Activated CD8-positive, alpha-beta T cell treated with anti-CD3 and anti-CD28 coated beads, Interleukin-2, amount 10 ng/mL, durations not matched to agents 7 days and 5 days (primary cell): ENCODE measurements around the gene APOC3. TPM values are rescaled to one million over a fixed set of nuclear protein-coding genes. Genes with fewer than 3 reads are reported as not detected.

Experiments used
- ATAC-seq: fragments of 150-1000 bp; cut with Tn5 transposase; one replicate; pipeline ENCODE4 v1.10.0; 2021; ENCODE audit warnings: moderate library complexity
- CTCF ChIA-PET: fragments of 350-600 bp; sonication (Branson Sonifier 250); formaldehyde crosslinking; loops from one replicate; lab custom pipeline; 2021; ENCODE audit warnings: antibody characterized with exemption; lab: Charles Lee
- POLR2A ChIA-PET: fragments of 350-600 bp; sonication (Branson Sonifier 250); formaldehyde crosslinking; loops from one replicate; lab custom pipeline; 2021; ENCODE audit warnings: antibody characterized with exemption; lab: Charles Lee
- DNase-seq: peaks from one replicate; pipeline ENCODE4 v3.0.0-alpha.2; 2020
- H3K27ac Mint-ChIP-seq: one replicate; pipeline ENCODE4 v1.8.0; 2021; ENCODE audit warnings: mild to moderate bottlenecking, mixed read lengths
- H3K27me3 Mint-ChIP-seq: one replicate; pipeline ENCODE4 v1.8.0; 2021; ENCODE audit warnings: low read depth, mixed read lengths
- H3K36me3 Mint-ChIP-seq: one replicate; pipeline ENCODE4 v1.8.0; 2021; ENCODE audit warnings: low read depth, mixed read lengths
- H3K4me1 Mint-ChIP-seq: one replicate; pipeline ENCODE4 v1.8.0; 2021; ENCODE audit warnings: low read depth, mixed read lengths
- H3K4me3 Mint-ChIP-seq: one replicate; pipeline ENCODE4 v1.8.0; 2021; ENCODE audit warnings: mild to moderate bottlenecking, mixed read lengths
- H3K9me3 Mint-ChIP-seq: one replicate; pipeline ENCODE4 v1.8.0; 2022; ENCODE audit warnings: mixed read lengths; ENCODE audit not compliant: insufficient read depth
- total RNA-seq, 2 experiments: library from RNA; stranded (reverse); gene quantifications; one replicate each; pipeline ENCODE4 v1.2.3, GENCODE V29; 2021

The APOC3 gene
- total RNA-seq, 2 experiments from 2014 or later = not detected

DNA sequence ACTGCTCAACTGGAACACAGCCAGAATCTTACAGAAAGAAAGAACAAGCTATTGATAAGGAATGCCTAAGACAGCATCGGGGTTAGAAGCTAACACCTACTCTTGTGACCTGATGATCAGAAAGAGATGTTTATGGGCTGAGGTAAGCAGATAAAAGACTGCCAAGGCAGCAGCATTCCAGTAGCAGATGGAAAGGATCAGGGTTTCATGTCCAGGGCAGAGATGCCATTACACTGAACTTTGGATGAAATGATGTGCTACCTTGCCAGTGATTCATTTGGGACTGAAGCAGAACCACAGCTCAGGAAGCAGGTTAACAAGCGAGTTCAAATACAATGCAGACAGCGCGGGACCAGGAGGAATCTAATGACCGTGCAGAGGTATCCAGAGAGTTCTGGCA lies 34.8 kb downstream of the APOC3 start:
- ChIA-PET CTCF (interaction anchor here (0.8 to 1.5 kb wide), 3 partner anchors 11 to 242 kb away, joined by 3 to 8 read pairs (median 4); no protein-coding TSS in a partner anchor), POLR2A (no interaction called here)
- Mint-ChIP-seq H3K27me3 (no peaks in the 10 kb centered on the region), H3K4me1 (peaks cover 3% of the 10 kb centered on the region), H3K27ac (no peak overlapping the region), H3K4me3 (no peak overlapping the region), H3K36me3 (peaks cover 38% of the 10 kb centered on the region), H3K9me3 (no peaks in the 10 kb centered on the region)
- DNase-seq (no peak), ATAC-seq (no peak)

DNA sequence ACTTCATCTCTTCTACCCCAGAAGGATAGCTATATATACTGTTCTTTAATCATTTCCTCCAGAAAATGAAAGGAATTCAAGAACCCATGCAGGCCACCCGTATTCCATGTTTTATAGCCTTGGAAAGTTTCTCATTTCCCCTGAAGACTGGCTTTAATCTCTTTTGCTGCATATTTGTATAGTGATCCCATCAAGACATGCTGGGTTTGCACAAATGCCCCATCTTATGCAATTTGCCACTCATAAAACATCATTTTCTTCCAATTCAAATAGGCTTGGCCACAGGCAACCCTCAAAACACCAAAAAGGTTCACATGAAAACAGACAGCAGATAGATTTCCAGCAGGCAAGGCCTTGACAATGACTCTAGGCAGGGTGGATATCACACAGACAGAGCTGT lies 36.0 kb downstream of the APOC3 start:
- Mint-ChIP-seq H3K4me3 (no peak overlapping the region), H3K9me3 (no peaks in the 10 kb centered on the region), H3K27ac (no peak overlapping the region), H3K27me3 (no peaks in the 10 kb centered on the region), H3K36me3 (peaks cover 41% of the 10 kb centered on the region), H3K4me1 (peaks cover 6% of the 10 kb centered on the region)
- ChIA-PET CTCF (interaction anchor here (1.2 to 1.9 kb wide), 2 partner anchors 30 to 32 kb away, joined by 3 to 8 read pairs; no protein-coding TSS in a partner anchor), POLR2A (no interaction called here)
- DNase-seq = no peak
- ATAC-seq = no peak

DNA sequence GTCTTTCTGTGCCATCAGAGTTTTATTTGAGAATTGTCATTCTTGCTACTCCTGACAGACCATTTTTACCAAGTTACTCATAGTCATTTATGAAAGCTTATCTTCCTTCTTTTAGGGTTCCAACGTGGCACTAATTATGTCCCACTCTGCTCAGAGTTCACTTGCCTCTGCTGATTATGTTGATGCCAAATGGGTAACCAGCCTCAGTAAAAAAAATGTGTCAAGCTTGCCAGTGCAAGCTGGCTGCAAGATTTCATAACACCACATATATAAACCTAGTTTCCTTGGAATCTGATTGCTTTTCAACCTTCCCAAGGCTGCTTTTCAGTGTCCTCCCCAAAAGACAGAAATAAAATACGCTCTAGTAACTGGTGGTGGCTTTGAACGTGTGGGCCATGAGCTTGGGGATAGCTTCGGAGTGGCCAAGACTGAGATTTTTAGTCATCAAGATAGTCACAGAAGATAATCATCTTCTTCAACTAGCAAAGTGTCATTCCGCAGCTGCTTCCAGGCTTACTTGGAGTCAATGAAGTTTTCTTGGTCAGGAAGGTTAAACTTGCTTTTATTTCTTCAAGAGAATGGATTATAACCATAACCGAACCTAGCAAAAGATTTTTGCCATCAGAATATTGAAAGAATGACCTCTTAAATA lies 37.2 kb downstream of the APOC3 start:
- ChIA-PET POLR2A (no interaction called here), CTCF (interaction anchor here (1.4 to 3.5 kb wide), 3 partner anchors 14 to 31 kb away, joined by 4 to 21 read pairs (median 8); no protein-coding TSS in a partner anchor)
- Mint-ChIP-seq H3K9me3 (no peaks in the 10 kb centered on the region), H3K27me3 (no peaks in the 10 kb centered on the region), H3K4me3 (no peak overlapping the region), H3K36me3 (peaks cover 37% of the 10 kb centered on the region), H3K4me1 (peaks cover 6% of the 10 kb centered on the region), H3K27ac (no peak overlapping the region)
- ATAC-seq (no peak), DNase-seq (no peak)

DNA sequence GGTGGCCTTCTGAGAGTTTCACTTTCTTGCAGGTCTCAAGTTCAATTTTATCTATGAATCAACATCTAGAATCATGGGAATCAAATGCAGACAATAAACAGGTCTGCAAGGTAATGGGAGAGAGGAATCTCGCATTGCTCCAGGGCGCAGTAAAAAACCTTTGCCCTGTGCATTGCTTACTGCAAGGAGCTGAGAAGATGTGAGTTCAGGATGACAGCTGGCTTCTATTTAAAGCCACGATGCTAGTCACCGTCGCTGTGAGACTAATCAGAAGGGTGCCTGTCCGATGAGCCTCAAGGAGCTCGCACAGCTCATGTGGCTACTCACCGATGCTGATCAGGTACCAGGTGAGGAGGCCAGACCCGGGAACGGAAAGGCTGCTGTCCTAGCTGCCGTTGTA lies 37.9 kb downstream of the APOC3 start:
- Mint-ChIP-seq H3K4me1 (peaks cover 6% of the 10 kb centered on the region), H3K36me3 (peaks cover 39% of the 10 kb centered on the region), H3K9me3 (no peaks in the 10 kb centered on the region), H3K4me3 (no peak overlapping the region), H3K27me3 (no peaks in the 10 kb centered on the region), H3K27ac (no peak overlapping the region)
- DNase-seq (no peak), ATAC-seq (no peak)
- ChIA-PET POLR2A (no interaction called here), CTCF (interaction anchor here (0.7 to 3.5 kb wide), 4 partner anchors 15 to 238 kb away, joined by 3 to 21 read pairs (median 4); no protein-coding TSS in a partner anchor)

DNA sequence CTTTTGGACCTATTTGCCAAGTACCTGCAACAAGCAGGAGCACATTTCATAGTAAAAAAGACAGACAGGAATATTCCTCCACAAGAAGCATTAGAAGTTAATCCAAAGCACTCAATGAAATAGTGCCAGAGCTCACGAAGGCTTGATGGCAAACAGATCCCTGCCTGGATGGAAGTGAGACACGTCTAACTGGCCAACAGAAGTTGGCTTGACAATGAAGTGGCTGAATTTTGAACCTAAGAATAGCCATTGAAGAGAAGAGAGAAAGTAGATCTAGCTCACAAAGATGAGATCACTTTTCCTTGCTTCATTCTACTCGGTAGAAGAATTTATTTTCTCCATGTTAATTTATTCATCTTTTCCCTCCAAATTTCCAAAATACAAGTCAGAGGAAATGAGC lies 38.4 kb downstream of the APOC3 start:
- Mint-ChIP-seq H3K4me1 (peaks cover 6% of the 10 kb centered on the region), H3K27me3 (no peaks in the 10 kb centered on the region), H3K36me3 (peaks cover 43% of the 10 kb centered on the region), H3K9me3 (no peaks in the 10 kb centered on the region), H3K4me3 (no peak overlapping the region), H3K27ac (no peak overlapping the region)
- no peak for DNase-seq
- POLR2A ChIA-PET = no interaction called here
- no peak for ATAC-seq
- CTCF ChIA-PET = interaction anchor here (0.7 to 3.5 kb wide), 4 partner anchors 15 to 238 kb away, joined by 3 to 21 read pairs (median 4); no protein-coding TSS in a partner anchor

DNA sequence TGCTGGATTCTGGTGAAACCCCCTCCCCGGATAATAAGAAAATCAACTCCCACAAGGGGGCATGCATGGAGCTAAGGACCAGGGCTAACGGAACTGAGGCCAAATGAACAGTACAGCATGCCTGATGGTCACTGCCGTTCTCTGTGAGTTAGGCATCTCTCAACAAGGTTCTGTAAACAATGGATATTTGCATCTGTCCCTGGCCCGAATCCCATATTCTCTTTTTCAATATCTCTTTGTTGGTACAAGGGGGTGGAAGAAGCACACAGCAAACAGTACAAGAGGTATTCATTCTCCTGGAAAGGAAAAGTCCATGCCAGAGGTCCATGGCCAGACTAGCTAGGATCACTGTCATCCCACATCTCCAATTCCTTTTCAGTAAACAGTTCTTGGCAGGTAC lies 39.9 kb downstream of the APOC3 start:
- no peak for ATAC-seq
- no peaks in the 10 kb centered on the region for H3K9me3 Mint-ChIP-seq
- no peaks in the 10 kb centered on the region for H3K27me3 Mint-ChIP-seq
- H3K36me3 Mint-ChIP-seq = peaks cover 41% of the 10 kb centered on the region
- peaks cover 6% of the 10 kb centered on the region for H3K4me1 Mint-ChIP-seq
- ChIA-PET CTCF (interaction anchor here (0.9 to 3.5 kb wide), 6 partner anchors 9 to 236 kb away, joined by 3 to 21 read pairs (median 6); partner anchors contain the start of gene APOA5), POLR2A (no interaction called here)
- no peak overlapping the region for H3K4me3 Mint-ChIP-seq
- H3K27ac Mint-ChIP-seq = no peak overlapping the region
- no peak for DNase-seq

DNA sequence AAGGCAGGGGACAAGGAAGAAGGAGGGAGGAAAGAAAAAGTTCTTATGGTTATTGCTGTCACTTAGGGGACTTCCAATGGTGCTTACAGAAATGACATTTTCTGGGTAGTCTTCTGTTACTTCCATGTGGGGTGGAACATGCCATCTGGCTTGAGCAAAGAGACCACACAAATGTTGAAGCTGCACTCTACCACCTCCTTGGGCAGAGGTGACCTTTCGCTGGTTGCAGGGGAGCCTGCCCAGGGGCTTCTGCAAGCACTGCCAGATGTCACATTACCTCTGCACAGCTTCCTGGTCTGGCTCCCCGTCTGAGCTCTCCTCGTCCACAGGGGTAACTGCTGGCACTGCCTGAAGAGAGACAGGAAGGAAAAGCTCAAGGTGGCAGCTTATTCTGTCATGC lies 40.3 kb downstream of the APOC3 start:
- H3K36me3 Mint-ChIP-seq = peaks cover 43% of the 10 kb centered on the region
- H3K27ac Mint-ChIP-seq = no peak overlapping the region
- no peaks in the 10 kb centered on the region for H3K27me3 Mint-ChIP-seq
- ChIA-PET CTCF (interaction anchor here (1.4 to 3.5 kb wide), 5 partner anchors 9 to 79 kb away, joined by 3 to 21 read pairs (median 6); partner anchors contain the start of gene APOA5), POLR2A (no interaction called here)
- DNase-seq = no peak
- ATAC-seq = no peak
- no peak overlapping the region for H3K4me3 Mint-ChIP-seq
- no peaks in the 10 kb centered on the region for H3K9me3 Mint-ChIP-seq
- H3K4me1 Mint-ChIP-seq = peaks cover 6% of the 10 kb centered on the region

DNA sequence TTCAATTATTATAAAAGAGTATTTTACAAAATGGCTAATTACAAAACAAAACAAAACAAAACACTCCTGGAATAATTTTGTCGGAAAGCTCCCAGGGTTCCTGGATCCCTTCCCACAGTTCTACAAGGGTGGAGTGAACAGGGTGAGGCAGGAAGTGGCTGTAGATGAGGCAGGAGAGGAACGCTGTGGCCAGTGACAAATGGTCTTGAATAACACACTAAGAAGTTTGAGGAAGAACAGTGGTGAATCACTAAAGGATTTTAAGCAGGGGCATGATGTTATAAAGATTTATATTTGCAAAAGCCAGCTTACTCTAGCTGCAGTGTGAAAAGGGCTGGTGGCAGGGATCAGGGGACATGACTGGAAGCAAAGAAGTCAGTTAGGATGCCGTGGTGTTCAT lies 41.5 kb downstream of the APOC3 start:
- H3K9me3 Mint-ChIP-seq = no peaks in the 10 kb centered on the region
- ChIA-PET CTCF (interaction anchor here (0.6 to 2.9 kb wide), 4 partner anchors 10 to 235 kb away, joined by 3 to 12 read pairs (median 4); partner anchors contain the start of gene APOA5), POLR2A (interaction anchor here (1.0 kb wide), 1 partner anchor 89 kb away, joined by 3 read pairs; no protein-coding TSS in a partner anchor)
- no peaks in the 10 kb centered on the region for H3K27me3 Mint-ChIP-seq
- ATAC-seq (no peak), DNase-seq (no peak)
- H3K36me3 Mint-ChIP-seq = peaks cover 45% of the 10 kb centered on the region
- no peak overlapping the region for H3K4me3 Mint-ChIP-seq
- peaks cover 6% of the 10 kb centered on the region for H3K4me1 Mint-ChIP-seq
- no peak overlapping the region for H3K27ac Mint-ChIP-seq

DNA sequence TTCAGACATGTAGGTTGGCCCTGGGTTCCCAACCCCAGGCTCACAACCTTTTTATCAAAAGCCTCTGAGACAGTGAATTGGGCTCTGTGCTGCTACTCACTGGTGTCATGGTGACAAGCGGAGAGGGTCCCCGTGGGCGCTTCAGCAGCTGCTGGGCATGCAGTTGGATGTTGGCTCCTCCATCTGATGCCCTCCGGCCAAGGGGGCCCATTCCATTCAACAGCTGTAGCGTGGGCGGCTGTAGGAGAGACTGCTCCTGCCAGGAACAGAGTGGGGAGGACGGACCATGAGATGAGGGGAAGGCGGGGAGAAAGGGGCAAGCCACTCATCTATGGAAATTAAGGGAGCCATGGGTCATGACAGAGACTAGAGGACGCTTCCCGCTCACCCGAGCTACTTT lies 43.7 kb downstream of the APOC3 start:
- peaks cover 35% of the 10 kb centered on the region for H3K36me3 Mint-ChIP-seq

DNA sequence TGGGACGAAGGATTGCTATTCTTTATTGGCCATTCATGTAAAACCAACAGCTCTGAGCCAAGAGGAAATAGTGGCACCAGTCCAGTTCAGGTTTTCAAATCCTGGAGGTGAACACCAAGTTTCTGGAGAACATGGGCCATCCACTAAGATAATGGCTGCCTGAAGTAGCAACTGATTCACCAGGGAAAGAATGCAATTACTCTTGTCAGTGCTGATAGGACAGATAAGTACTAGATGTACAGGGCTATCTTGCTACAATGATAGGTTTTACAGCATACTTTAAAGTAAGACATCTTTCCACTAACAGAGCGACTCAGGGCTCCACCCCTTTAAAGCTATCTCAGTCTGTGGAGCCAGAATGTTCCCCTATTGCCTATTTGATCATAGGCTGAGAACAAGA lies 44.5 kb downstream of the APOC3 start:
- H3K36me3 Mint-ChIP-seq = peaks cover 32% of the 10 kb centered on the region
- no peaks in the 10 kb centered on the region for H3K9me3 Mint-ChIP-seq
- peaks cover 6% of the 10 kb centered on the region for H3K4me1 Mint-ChIP-seq
- H3K27ac Mint-ChIP-seq = no peak overlapping the region
- DNase-seq (no peak), ATAC-seq (no peak)
- no peak overlapping the region for H3K4me3 Mint-ChIP-seq
- ChIA-PET CTCF (interaction anchor here (1.8 kb wide), 1 partner anchor 83 kb away, joined by 4 read pairs; the partner anchor contains the start of gene APOA5), POLR2A (interaction anchor here (0.6 kb wide), 1 partner anchor 91 kb away, joined by 4 read pairs; no protein-coding TSS in a partner anchor)
- H3K27me3 Mint-ChIP-seq = no peaks in the 10 kb centered on the region

More for the DNA sequence above, 43.7 kb downstream of the APOC3 start:
- H3K4me1 Mint-ChIP-seq = peaks cover 6% of the 10 kb centered on the region
- no peaks in the 10 kb centered on the region for H3K27me3 Mint-ChIP-seq
- CTCF ChIA-PET = interaction anchor here (1.8 kb wide), 1 partner anchor 82 kb away, joined by 4 read pairs; the partner anchor contains the start of gene APOA5
- ATAC-seq = no peak
- no peaks in the 10 kb centered on the region for H3K9me3 Mint-ChIP-seq
- POLR2A ChIA-PET = no interaction called here
- no peak for DNase-seq
- H3K4me3 Mint-ChIP-seq = no peak overlapping the region
- H3K27ac Mint-ChIP-seq = no peak overlapping the region

DNA sequence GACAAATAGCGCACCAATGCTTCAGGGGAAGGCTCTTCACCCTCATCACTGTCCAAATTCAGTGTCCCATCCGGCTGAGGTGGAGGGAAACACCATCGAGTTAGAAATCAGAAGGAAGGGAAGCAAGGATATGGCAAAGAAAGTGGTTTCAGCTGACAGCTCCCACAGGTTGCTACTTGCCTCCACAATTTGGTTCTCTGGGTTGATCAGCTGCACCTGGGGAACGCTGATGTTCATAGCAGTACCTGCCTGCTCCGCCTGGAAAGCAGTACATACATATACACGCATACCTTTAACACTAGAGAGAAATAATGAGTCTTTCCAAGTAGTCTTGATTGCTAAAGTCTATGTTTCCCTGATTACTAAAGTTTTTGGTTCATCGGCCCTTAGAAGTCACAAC lies 45.5 kb downstream of the APOC3 start:
- H3K27me3 Mint-ChIP-seq = no peaks in the 10 kb centered on the region
- CTCF ChIA-PET = interaction anchor here (1.8 kb wide), 1 partner anchor 84 kb away, joined by 4 read pairs; the partner anchor contains the start of gene APOA5

DNA sequence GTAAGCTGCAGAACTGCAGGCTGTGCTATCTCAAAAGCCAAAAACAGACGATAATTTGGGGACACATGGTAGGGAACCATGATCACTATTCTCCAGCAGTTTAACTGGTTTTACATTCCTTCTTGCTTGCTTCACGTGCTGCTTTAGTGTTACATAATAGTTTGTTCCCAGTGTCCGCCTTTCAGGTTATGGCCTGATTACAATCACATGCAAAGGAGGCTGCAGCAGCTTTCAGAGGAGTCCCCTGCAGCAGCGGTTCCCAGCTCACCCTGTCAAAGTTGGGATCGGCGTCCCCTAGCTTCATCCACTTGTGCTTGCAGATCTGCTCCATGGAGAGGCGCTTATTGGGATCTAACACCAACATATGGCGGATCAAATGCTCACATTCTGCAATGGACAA lies 46.9 kb downstream of the APOC3 start:
- ChIA-PET POLR2A (no interaction called here), CTCF (interaction anchor here (0.8 to 1.2 kb wide), 3 partner anchors 41 to 229 kb away, joined by 3 to 9 read pairs (median 8); no protein-coding TSS in a partner anchor)
- Mint-ChIP-seq H3K27ac (no peak overlapping the region), H3K27me3 (no peaks in the 10 kb centered on the region), H3K36me3 (peaks cover 21% of the 10 kb centered on the region), H3K9me3 (no peaks in the 10 kb centered on the region), H3K4me3 (no peak overlapping the region), H3K4me1 (peaks cover 2% of the 10 kb centered on the region)
- ATAC-seq (no peak), DNase-seq (no peak)

More for the DNA sequence above, 45.5 kb downstream of the APOC3 start:
- H3K27ac Mint-ChIP-seq = no peak overlapping the region
- H3K4me3 Mint-ChIP-seq = no peak overlapping the region
- POLR2A ChIA-PET = interaction anchor here (0.6 kb wide), 1 partner anchor 90 kb away, joined by 4 read pairs; no protein-coding TSS in a partner anchor
- no peak for ATAC-seq
- H3K36me3 Mint-ChIP-seq = peaks cover 27% of the 10 kb centered on the region
- DNase-seq = no peak
- no peaks in the 10 kb centered on the region for H3K9me3 Mint-ChIP-seq
- H3K4me1 Mint-ChIP-seq = peaks cover 8% of the 10 kb centered on the region
